ENCODE measurements around the gene NUP210.

DNA sequence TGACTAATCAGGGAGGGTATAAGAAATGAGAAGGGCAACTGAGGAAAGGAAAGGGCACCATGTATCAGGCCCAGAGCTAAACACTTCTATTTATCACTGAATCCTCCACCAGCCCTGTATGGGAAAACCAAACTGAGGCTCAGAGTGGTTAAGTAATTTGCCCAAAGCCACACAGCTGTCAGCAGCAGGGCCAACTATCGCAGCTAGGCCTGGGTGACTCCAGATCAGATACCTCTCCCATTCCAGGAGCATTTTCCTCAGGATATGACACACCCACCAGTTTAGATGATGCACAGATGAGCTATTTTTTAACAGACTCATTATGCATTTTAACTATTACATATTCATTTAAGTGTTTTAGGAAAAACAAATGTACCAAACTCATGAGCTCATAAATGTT is 14.5 kb downstream of the NUP210 start:
- TF ChIP-seq POLR2A (IDR thresholded peaks at IDR 0.05; ENCODE audit: low read depth, low read length) (no peak), POLR2AphosphoS5 (IDR thresholded peaks at IDR 0.05; ENCODE audit: low read depth, low read length) (no peak), TAF1 (IDR thresholded peaks at IDR 0.05; ENCODE audit: borderline replicate concordance, low read depth, low read length) (no peak)

Measured in GM12892 (cell line).